GM21723 (cell line): Measurements from ENCODE around the gene CMKLR1.

ENCODE experiments used
- ATAC-seq: cut with Tn5 transposase; IDR thresholded peaks from one replicate; pipeline ENCODE4 v1.9.1; 2021; ENCODE audit warnings: mild to moderate bottlenecking, moderate library complexity; ENCODE audit not compliant: unreplicated experiment

Gene CMKLR1

DNA sequence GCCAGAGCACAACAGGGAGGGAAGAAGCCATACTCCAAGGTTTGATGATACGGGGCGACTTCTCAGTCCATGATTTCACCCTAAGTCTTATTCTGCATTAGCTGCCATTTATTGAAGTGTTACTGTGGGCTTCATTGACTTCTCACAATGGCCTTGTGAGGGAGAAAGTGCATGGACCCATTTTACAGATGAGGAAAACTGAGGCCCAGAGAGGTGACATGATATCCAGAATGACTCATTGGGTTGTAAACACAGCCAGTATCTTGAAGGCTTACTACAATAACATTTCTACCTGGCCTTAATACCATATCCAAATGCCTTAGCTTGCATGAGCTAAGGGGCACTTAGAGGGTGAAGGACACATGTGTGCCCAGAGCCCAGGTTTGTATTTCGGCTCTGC is 100.6 kb downstream of the CMKLR1 start:
- no peak for ATAC-seq
